GM18909 (cell line): ENCODE results near the gene ANKRD65.
"Not testable (repeated sequence)": the region's sequence is repeated elsewhere in the genome, so short reads cannot be mapped to it uniquely, and the experiment has no call there.

Source experiments
- ATAC-seq: cut with Tn5 transposase; IDR thresholded peaks from one replicate; pipeline ENCODE4 v1.9.1; 2021; ENCODE audit warnings: mild to moderate bottlenecking; ENCODE audit not compliant: unreplicated experiment, poor library complexity

ANKRD65 gene

DNA sequence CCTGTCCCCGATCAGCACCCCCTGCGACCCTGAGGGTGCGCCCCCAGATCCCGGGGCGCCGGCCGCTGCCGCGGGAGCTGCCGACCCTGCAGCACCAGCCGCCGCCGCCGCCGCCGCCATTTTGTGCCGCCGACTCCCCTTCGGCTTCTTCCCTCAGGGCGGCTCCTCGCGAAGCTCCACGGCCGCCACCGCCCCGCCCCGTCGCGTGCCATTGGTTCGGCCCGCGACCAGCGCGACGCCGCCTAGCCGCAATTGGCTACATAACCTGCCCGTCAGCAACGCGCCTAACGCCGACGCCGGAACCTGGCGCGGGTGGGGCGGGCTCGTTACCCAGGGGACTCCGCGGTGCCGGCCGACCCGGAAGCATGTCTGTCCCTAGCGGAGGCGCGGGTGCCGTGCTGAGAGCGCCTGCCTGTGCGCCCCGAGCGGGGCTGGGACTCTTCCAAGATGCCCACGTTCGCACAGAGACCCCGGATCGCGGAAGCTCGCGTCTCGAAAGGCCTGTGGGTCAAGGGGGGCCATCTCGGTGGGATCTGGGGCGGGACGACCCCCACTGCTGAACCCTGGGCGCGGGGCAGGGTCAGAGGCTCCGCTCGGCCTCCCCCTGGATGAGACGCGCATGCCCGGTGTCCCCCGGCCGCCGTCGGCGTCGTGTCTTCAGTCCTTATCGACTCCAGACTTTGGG, 21.7 kb downstream of the ANKRD65 start, which contains the start of gene CCNL2:
CCNL2 (minus strand) TSS at position 149 of the 685 bp plus-strand sequence; CDS start at position 120, 29 bp downstream.
- peak; percentile 95 for ATAC-seq

DNA sequence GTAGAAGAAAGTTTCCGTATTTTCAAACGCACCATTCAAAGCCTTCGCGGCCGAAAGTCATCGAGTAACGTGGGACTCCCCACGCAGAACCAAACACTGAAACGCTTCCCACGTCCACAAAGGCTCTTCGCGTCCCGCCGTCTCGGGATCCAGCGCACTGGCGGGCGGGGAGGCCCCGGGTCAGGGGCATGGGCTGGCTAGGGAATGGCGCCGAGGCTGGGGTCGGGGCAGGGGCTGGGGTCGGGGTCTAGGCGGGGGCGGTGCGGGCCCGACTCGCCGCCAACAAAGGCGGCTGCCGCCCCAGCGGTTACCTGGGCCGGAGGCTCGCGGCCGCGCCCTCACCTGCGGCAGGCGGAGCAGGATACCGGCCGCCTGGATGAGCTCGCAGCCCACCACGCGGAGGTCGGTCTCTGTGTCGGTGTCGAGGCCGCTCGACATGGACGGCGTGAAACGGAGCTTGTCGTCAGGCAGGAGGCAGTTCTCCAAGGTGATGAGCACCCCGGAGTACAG, 22.3 kb downstream of the ANKRD65 start:
- peak; percentile 9 for ATAC-seq

DNA sequence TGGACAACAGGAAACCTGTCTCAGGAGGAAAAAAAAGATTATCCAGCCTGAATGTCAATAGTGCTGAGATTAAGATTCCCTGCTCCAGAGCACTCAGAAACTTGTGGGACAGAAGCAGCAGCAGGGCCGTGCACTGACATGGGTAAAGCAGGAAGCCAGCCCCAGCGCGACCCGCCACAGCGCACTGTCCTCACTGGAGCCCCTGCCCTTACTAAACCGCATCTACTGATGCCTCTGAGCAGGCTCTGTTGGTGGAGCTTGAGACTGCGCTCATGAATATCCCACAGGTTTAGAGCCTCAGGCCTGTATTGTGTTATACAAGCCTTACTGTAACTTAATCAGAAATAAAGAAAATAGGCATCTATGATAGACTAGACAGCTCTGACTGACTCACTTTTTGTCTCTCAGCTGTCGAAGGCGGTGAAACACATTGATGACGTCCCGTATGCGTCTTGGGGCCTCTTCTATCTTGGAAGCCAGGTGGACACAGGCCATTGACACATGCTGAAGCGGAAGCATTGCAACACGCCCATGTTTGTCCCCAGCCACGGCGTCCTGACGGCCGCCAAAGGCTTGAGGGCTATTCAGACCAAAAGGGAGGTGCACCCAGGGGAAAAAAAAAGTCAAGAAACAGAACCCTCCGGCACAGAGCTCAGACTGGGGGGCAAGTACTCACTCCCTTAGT, 23.1 kb downstream of the ANKRD65 start:
- ATAC-seq, result no peak

DNA sequence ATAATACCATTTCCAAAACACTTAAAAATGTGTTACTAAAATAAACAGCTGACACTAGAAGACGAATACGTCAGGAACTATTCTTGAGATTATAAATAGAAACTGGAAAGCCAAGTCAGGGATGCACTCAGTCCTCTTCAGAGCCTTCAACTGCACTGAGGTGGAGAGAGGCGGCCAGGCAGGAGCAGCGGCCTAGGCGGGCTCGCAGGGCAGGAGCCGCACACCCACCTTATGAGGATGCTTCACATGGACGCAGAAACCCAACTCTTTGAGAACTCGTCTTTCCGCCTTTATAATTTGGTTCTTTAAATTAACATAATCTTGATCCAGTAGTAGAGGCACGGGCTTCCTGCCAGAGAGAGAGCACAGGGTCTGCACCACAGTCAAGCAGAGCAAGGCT, 25.9 kb downstream of the ANKRD65 start:
- no peak for ATAC-seq

DNA sequence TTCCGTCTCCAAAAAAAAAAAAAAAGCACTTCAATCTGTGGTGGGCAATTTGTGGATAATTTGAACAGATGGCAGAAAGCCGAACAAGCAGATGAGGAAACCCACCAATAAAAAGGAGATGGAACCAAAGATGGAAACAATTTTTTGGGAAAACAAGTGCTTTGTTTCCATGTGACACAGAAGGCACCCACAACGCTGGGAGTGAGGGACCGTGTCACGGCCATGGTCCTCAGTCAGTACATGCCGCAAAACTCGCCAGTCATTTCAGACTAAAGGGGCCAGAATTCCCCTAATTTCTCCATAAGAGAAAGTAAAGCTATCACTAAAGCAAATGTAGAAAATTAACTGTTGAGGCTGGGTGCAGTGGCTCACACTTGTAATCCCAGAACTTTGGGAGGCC, 27.0 kb downstream of the ANKRD65 start:
- no peak for ATAC-seq

DNA sequence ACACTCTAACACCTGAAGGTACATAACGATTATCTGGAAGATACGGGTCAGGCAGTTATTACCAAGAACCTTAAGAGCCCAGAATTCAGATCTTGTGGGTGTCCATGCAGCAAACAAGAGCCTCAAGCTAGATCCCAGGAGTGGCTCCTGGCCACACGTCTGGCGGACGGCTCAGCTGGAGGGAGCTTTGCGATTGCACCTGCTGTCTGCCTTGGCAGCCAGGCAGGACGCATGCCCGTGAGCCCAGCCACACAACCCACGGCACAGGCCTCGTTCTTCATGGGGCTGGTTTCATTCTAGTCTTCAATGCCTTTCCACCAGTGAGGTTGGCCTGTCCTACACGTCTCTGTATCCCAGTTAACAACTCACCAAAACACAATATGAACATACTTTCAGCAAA, 27.6 kb downstream of the ANKRD65 start:
- ATAC-seq, result no peak

DNA sequence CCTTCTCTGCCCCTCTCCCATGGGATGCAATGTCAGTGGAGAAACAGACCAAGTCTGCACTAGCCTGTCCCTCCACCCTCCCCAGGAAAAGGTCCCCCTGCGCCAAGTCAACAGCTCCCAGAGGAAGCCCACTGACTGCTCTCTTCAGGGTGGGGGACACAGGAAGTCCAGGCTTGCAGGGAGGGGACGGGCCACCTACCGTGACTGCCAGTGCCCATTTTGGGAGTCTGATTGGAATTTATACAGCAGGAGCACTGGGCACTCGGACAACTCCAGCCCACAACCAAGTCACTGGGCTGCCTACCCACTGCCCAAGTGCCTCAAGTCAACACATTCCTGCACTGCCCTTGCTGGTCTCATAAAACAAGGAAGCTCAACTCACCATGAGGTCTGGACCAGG, 28.1 kb downstream of the ANKRD65 start:
- no peak for ATAC-seq

DNA sequence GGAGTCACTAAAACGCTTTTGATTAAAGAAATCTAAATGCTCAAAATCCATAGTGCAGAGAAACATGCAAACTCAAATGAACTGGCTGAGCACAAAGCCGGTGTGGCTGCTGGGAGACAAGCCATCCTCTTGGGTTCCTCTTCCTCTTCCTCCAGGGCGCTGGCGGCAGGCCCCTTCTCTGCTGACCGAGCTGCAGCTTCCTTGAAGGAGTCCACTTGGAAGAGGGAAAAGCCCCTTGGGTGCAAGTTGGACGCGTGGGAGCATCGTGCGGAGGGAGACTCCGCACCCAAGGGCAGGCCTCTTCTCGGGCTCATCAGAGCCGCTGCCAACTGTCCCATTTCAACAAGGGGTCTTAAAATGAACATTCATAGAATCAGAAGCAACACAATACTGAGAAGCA, 29.9 kb downstream of the ANKRD65 start:
- ATAC-seq, result no peak

DNA sequence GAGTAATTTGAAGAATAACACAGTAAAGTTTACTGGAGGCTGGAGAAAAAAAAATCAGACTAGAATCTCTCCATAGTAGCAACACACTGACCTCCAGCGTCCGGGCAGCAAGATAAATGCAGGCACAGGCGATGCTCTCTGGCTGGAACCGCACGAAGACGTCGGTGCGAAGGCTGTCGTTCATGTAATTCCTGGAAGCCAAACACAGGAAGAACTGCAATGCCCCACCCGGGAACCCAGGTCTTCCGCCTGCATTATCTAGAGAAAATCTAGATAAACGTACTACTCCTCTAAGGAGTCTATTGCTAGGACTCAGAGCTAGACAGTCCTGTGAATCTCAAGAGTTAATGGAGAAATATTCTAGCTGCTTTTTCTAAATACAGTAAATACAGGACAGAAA, 30.4 kb downstream of the ANKRD65 start:
- no peak for ATAC-seq

DNA sequence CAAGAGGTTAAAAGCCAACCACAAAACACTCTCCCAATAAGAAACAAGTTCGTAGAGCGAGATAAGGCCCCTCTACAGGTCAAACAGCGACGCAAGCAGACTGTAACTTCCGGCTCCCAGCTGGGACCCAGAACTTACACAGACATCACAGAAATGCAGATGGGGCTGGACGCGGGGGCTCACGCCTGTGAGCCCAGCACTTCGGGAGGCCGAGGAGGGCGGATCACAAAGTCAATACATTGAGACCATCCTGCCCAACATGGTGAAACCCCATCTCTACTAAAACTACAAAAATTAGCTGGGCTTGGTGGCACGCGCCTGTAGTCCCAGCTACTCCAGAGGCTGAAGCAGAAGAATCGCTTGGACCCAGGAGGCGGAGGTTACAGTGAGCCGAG, 33.0 kb downstream of the ANKRD65 start:
- no peak for ATAC-seq

DNA sequence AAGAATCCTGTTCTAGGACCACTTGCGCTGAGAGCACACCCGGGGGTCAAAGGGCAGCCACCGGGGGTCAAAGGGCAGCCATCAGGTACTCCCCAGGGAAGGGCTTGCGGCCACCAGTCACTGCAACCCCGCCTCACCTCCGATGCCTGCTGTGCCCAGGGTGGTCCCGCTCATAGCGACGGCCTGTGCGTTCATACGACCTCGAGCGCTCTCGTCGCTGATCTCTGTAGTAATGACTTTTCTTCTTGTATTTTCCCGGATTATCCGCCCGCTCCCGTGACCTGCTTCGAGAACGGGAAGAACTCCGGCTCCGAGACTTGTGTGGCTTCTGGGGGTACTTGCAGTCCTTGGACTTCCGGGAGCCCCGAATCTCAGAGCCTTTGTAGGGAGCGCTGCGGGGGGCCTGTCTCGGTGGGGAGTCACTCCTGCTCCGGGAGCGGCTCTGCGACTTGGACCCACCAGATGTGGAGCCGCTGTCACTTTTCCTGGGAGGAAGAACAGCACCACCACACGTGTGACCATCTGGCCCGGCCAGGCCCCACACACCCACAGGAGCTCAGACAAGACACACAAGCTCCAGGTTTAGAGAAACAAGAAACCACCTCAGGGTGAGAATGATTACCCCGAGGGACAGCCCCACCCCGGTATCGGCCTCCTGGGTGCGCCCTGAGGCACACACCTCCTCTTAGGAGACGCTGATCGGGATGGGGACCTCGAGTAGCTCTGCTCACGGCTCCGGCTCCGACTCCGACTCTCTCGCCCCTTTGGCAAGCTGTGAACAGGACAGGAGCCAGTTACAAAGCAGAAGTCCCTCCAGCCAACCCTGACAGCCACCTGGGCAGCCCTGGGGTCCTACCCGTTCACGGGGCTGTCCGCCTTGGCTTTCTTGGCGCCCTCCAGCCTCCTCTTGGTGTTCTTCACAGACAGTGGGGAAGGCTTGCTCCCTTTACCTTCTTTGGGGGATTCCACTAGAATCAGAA, 33.7 kb downstream of the ANKRD65 start:
- ATAC-seq, result no peak

DNA sequence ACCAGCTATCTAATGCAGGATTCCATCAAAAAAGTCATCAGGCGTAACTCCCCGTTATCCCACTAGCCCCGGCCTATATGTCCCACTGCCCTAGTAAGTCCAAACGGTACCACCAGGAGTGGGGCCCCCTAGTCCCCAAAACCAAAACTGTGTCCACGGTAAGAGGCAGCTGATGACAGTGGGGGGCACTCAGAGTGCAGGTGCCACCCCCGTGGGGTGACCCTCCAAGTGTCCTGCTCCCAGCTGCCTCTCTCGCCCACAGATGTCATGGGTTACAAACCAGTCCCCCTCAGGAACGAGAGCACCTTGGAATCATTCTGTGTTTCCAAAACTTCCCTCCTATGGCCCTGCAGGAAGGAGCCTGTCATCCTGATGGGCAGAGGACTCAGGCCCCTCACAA, 35.1 kb downstream of the ANKRD65 start:
- no peak for ATAC-seq

DNA sequence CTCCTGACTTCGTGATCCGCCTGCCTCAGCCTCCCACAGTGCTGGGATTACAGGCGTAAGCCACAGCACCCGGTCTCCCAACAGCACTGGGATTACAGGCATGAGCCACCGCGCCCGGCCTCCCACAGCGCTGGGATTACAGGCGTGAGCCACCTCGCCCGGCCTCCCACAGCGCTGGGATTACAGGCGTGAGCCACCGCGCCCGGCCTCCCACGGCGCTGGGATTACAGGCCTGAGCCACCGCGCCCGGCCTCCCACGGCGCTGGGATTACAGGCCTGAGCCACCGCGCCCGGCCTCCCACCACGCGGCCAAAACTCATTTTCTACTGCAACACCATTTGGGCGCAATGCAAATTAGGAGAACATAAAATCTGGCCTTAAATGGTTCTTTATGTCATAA, 35.7 kb downstream of the ANKRD65 start:
- ATAC-seq, result not testable (repeated sequence)

DNA sequence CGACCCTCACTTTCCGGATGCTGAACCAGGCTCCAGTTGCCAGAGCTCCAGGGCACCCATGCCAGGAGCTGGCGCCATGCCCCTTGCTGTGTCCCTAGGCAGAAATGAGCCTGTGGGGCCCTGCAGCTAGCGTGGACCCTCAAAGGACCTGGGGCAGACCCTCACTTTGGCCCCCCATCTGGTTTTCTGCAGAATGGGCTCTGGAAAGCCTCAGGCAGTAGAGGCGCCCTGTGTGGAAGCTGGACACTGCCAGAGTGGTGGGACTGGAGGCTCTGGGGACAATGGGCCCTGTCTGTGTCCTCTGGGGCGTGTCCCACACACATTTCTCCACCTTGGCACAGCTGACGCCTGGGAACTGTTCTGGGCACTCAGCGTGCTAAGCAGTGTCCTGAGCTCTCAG, 39.8 kb downstream of the ANKRD65 start:
- ATAC-seq, result no peak

DNA sequence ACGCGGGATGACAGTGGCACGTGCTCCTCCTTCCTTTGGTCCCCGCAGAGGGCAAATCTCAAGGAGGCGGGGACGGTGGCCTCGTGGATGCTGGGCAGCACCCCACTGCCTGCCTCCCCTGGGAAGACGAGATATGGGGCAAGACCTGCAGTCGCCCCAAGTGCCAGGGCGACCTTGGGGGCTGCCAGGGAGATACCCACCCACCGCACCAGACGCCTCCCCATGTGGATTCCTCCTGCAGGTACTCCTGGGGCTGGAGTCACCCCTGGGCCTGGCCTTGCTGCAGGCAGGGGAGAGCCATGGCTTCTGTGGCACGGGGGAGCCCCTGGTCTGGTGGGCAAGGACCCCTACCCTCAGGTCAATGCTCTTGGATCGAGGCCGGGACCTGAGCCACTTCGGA, 40.2 kb downstream of the ANKRD65 start:
- no peak for ATAC-seq

DNA sequence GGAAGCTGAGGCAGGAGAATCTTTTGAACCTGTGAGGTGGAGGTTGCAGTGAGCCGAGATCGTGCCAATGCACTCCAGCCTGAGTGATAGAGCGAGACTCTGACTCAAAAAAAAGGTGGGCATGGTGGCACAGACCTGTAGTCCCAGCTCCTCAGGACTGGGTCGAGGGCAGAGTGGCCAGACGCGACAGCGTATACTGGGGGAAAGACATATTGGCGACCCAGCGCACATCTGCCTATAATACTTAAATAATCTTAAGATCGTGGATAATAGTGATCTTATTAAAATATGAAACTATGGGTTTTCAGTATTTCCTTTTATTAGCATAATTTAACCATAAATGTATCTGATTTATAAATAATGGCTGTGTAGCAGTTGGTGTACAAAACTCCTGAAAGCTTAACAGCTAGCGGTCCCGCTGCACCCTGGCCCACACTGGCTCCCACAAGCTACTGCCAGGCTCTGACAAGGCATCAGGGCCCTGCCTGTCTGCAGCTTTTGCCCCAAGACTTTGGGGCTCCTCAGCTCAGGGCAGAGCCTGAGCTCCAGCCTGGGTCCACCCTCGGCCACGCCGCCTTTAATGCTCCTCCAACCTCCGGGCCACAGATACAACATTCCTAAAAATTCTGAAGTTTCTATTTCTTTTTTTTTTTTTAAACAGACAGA, 43.4 kb downstream of the ANKRD65 start:
- ATAC-seq, result no peak

DNA sequence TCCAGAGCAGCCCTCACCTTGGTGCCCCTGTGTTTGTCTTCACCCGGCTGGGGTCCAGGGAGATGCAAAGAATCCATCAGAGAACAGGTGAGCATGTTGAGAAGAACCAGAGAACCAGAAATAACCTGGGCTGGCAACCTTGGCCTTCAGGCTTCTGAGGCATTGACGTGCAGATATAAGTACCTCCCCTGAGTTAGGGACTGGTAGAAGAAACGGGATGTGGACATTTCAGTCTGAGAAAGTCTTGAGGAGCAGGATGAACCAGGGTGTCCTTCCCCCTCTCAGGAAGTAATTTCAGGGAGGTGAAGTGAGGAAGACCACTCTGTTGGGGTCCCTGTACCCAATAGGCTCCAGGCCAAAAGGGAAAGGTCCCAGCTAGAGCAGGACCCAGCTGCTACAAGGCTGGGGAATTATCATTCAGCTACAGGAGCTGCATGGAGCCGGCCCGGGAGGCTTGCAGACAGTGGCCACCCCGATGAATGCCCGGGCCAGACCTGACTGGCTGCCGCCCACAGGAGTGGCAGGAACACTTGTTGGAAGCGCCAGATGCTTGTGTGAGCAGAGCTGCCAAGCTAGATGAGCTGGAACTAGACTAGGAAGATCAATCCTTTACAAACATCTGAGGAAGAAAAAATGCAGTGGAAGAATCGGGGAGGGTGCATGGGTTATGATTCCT, 44.4 kb downstream of the ANKRD65 start:
- no peak for ATAC-seq

DNA sequence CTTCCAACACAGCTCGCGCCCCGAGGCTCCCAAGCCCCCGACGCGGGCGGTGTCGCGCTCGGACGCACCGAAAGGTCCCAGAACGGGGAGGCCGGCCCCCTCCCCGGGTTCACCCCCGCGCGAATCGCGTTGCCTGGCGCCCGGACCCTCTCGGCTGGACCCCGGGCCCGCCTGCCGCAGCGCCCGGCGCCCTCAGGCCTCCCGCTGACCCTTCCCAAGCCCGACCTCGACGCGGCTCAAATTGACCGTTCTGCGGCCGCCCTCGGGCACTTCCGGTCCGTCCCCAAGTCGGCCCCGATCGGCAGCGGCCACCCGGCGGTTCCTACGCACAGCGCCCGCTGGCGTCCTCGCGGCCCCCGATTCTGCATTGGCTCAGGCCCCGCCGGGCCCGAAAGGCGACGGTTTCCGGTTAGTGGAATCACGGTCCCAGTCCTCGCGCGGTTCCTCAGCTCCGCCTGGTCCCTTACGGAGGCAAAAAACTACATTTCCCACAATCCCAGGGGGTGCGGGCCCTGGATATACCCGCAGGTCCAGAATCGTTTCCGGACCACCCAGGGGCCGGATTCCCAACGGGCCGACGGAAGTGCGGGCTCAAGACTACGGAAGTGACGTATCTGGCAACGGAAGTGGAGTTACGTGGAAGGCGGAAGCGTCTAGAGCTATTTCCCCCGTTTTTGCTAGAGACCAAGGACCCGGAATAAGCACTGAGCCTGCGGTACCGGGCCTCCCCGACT, 46.0 kb downstream of the ANKRD65 start, which contains the start of gene AURKAIP1:
AURKAIP1 (minus strand) TSS at position 279 of the 734 bp plus-strand sequence. CDS start 451 bp downstream, outside the sequence.
- ATAC-seq, result peak; percentile 88

DNA sequence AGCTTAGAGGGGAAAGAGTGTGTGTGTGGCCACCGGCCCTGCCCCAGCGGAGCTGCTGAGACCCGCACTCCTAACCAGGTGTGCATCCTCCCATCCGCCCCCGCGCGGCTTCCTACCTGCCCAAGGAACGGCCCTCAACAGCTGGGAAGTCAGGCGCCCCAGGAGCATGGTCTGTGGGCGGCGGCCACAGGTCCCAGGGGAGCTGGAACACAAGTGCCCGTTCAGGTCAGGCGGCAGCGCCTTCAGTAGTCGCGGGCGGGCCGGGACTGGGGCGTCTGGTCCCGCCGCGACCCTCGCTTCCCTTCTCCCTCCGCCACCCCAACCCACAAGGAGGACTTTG, 46.5 kb downstream of the ANKRD65 start:
- ATAC-seq, result peak; percentile 10
